Measurements from ENCODE around the gene KIAA1958. TPM values are rescaled to one million over a fixed set of nuclear protein-coding genes. Genes with fewer than 3 reads are reported as not detected.

The KIAA1958 gene
- total RNA-seq, 4 donors from 2014 or later = 5.7 to 11.1 (median 6.8) TPM

- DNase-seq (ENCODE audit: low spot score in 2 of 2) = no peak
- intact Hi-C loops (cut with DNase I; ENCODE audit: low total_unique reads) = no loop called here
- TF ChIP-seq POLR2A (IDR thresholded peaks at IDR 0.05) = no peak
- TF ChIP-seq CTCF (IDR thresholded peaks at IDR 0.05) = no peak
- WGBS, 2 donors = 93 to 99% methylated on average over 19 to 21 of the region's 21 CpGs
- no peak overlapping the region for H3K4me3 ChIP-seq (ENCODE audit: low read depth, poor library complexity, severe bottlenecking)
These were observed 131.9 kb downstream of the KIAA1958 start for GRCh38 chr9:112618385-112619009.

GRCh38 chr9:112620388-112620787, 133.8 kb downstream of the KIAA1958 start:
- 73 to 77% methylated on average over 2 of the region's 2 CpGs for WGBS, 2 donors
- intact Hi-C loops (cut with DNase I; ENCODE audit: low total_unique reads) = no loop called here
- no peak for TF ChIP-seq POLR2A (IDR thresholded peaks at IDR 0.05)
- no peak for DNase-seq (ENCODE audit: low spot score in 2 of 2)
- H3K4me3 ChIP-seq (ENCODE audit: low read depth, poor library complexity, severe bottlenecking) = no peak overlapping the region

- 59 to 95% methylated on average over 3 of the region's 3 CpGs for WGBS, 2 donors
- intact Hi-C loops (cut with DNase I; ENCODE audit: low total_unique reads) = no loop called here
- H3K4me3 ChIP-seq (ENCODE audit: low read depth, poor library complexity, severe bottlenecking) = no peak overlapping the region
- TF ChIP-seq CTCF (IDR thresholded peaks at IDR 0.05) (no peak), POLR2A (IDR thresholded peaks at IDR 0.05) (no peak)
- DNase-seq (ENCODE audit: low spot score in 2 of 2) = no peak
These were observed 134.5 kb downstream of the KIAA1958 start for GRCh38 chr9:112621018-112621655.

- 78 to 82% methylated on average over 2 of the region's 2 CpGs for WGBS, 2 donors
- intact Hi-C loops (cut with DNase I; ENCODE audit: low total_unique reads) = no loop called here
- TF ChIP-seq CTCF (IDR thresholded peaks at IDR 0.05) (no peak), POLR2A (IDR thresholded peaks at IDR 0.05) (no peak)
- no peak overlapping the region for H3K4me3 ChIP-seq (ENCODE audit: low read depth, poor library complexity, severe bottlenecking)
- no peak for DNase-seq (ENCODE audit: low spot score in 2 of 2)
These were observed 136.6 kb downstream of the KIAA1958 start for GRCh38 chr9:112623198-112623597.

- H3K4me3 ChIP-seq (ENCODE audit: low read depth, poor library complexity, severe bottlenecking) = no peak overlapping the region
- TF ChIP-seq POLR2A (IDR thresholded peaks at IDR 0.05) = no peak
- no peak for TF ChIP-seq CTCF (IDR thresholded peaks at IDR 0.05)
- WGBS, 2 donors = 79 to 90% methylated on average over 7 of the region's 7 CpGs
- no peak for DNase-seq (ENCODE audit: low spot score in 2 of 2)
- intact Hi-C loops (cut with DNase I; ENCODE audit: low total_unique reads) = no loop called here
These were observed 138.4 kb downstream of the KIAA1958 start for GRCh38 chr9:112624711-112625707.

Measured in lower leg skin (tissue), 4 donors.